ENCODE data around the gene SMYD3.
"Not testable (repeated sequence)": the region's sequence is repeated elsewhere in the genome, so short reads cannot be mapped to it uniquely, and the experiment has no call there.

The SMYD3 gene

DNA sequence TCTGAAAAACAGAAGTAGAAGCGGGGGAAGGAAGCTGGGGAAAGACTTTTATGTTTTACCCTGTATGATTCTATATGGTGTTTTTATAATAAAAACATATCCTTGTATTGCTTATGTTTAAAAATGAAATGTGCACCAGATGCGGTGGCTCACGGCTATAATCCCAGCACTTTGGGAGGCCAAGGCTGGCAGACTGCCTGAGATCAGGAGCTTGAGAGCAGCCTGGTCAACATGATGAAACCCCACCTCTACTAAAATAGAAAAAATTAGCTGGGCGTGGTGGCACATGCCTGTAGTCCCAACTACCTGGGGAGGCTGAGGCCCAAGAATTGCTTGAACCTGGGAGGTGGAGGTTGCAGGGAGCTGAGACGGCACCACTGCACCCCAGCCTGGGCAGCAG is 155.4 kb downstream of the SMYD3 start:
- DNase-seq (ENCODE audit: low read depth), result no peak

DNA sequence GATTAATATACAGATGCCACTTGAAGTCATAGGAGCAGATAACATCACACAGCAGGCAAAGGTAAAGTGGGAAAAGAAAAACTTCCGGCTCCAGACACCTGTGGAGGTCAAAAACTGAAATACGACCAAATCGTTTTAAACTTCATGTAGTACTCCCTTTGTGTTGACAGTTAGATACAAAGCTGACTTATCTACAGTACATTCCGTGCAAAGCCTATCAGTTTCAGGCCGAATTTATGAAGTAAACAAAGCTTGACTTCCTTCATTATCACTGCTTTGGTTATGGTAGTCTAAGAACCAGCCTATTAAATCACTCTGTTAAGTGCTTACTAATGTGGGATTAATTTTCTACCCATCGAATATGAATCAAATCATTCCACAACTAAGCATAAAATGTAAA is 156.3 kb downstream of the SMYD3 start:
- no peak for DNase-seq (ENCODE audit: low read depth)

DNA sequence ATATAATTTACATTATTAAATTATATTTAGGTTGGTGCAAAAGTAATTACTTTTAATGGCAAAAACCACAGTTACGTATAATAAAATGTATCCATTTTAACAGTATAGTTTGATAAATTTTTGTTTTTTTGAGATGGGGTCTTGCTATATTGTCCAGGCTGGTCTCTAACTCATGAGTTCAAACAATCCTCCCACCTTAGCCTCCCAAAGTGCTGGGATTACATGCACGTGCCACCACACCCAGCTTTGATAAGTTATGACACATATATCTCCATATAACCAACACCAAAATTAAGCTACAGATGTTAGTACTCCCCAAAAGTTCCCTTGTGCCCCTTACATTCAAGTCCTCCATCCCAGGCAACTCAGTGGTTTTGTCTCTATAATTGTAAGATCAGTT is 163.1 kb downstream of the SMYD3 start:
- no peak for DNase-seq (ENCODE audit: low read depth)

DNA sequence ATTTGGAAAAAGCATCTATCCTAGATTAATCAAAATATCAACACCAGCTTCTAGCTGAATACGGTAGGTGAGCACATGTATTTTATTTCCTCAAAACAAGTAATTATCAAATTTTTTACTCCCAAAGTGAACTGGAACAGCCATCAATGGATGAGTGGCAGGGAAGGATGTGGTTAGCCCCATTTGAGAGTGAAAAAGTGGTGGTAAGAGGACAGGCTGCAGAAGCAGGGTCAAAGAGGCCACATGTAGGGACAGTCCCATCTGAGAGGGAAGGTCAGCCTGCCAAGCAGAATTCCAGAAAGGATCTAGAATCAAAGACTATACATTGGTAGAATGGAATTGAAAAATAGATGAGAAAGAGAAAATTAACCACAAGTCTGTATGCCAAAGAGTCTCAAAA is 163.8 kb downstream of the SMYD3 start:
- DNase-seq (ENCODE audit: low read depth), result no peak

DNA sequence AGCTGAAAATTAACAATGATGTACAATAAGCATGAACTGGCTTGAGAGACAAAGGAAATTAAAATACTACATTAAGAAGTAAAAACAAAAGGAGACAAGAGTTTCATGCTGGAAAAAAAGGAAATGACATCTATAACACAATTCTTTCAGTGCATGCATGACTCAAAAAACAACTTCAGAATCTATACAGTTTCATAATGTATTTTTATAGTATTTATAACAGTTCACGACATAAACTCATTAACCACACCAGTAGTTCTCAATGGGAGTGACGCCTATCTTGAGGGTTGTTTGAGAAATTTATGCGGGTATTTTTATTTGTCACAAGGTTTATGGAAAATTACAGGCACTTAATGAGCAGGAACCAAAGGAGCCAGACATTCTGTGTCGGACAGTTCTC is 168.5 kb downstream of the SMYD3 start:
- no peak for DNase-seq (ENCODE audit: low read depth)

GRCh38 chr1:246338098-246338497 is 169.0 kb downstream of the SMYD3 start:
- no peak for DNase-seq (ENCODE audit: low read depth)

- DNase-seq (ENCODE audit: low read depth), result no peak
Observed at GRCh38 chr1:246335151-246335550, 171.9 kb downstream of the SMYD3 start.

DNA sequence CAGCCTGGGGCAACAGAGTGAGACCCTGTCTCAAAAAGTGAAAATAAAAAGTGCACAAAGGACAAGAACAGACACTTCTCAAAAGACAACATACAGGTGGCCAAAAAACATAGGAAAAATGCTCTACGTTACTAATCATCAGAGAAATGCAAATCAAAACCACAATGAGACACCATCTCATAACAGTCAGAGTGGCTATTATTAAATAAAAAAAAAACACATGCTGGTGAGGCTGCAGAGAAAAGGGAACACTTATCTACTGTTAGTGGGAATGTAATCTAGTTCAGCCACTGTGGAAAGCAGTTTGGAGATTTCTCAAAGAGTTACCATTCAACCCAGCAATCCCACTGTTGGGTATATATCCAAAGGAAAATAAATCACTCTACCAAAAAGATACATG is 173.2 kb downstream of the SMYD3 start:
- no peak for DNase-seq (ENCODE audit: low read depth)

- DNase-seq (ENCODE audit: low read depth), result no peak
Observed at GRCh38 chr1:246332078-246332477, 175.0 kb downstream of the SMYD3 start.

- no peak for DNase-seq (ENCODE audit: low read depth)
Observed at GRCh38 chr1:246329900-246330299, 177.2 kb downstream of the SMYD3 start.

- DNase-seq (ENCODE audit: low read depth), result not testable (repeated sequence)
Observed at GRCh38 chr1:246329292-246329691, 177.8 kb downstream of the SMYD3 start.

DNA sequence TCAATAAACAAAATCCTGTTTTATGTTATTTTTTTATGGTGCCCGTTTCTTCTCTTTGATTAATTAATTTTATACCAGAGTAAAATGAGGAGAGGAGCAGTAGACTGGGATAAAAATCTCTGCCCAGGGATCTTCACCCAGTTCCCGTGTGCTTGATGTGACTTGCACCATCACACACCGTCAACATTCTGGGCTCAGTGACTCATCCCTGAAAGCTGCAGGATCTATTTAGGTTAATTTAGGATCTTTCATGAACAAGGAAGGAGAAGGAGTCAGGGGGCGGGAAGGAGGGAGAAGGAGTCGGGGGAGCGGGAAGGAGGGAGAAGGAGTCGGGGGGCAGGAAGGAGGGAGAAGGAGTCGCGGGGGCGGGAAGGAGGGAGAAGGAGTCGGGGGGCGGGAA is 182.4 kb downstream of the SMYD3 start:
- DNase-seq (ENCODE audit: low read depth), result no peak

GRCh38 chr1:246324033-246324432 is 183.0 kb downstream of the SMYD3 start:
- DNase-seq (ENCODE audit: low read depth), result not testable (repeated sequence)

- no peak for DNase-seq (ENCODE audit: low read depth)
Observed at GRCh38 chr1:246320286-246320685, 186.8 kb downstream of the SMYD3 start.

- no peak for DNase-seq (ENCODE audit: low read depth)
Observed at GRCh38 chr1:246319083-246319714, 187.9 kb downstream of the SMYD3 start.

DNA sequence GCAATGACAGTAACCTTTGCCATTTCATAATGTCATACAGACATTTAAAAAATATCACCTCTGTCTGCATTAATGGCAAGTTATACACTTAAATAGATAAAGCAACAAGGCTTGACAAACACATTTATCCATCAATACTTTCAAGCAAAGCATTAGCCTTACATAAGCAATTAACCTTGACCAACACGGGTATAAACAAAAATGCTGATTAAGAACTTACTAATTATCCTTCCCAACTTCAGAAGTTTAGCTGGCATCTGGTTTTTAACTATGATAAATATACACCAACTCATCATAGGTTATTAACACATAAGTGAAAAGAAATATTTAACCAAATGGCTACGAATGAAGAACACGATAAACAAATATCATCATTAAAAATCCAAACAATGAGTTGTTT is 188.5 kb downstream of the SMYD3 start:
- no peak for DNase-seq (ENCODE audit: low read depth)

GRCh38 chr1:246318036-246318359 is 189.1 kb downstream of the SMYD3 start:
- DNase-seq (ENCODE audit: low read depth), result no peak

DNA sequence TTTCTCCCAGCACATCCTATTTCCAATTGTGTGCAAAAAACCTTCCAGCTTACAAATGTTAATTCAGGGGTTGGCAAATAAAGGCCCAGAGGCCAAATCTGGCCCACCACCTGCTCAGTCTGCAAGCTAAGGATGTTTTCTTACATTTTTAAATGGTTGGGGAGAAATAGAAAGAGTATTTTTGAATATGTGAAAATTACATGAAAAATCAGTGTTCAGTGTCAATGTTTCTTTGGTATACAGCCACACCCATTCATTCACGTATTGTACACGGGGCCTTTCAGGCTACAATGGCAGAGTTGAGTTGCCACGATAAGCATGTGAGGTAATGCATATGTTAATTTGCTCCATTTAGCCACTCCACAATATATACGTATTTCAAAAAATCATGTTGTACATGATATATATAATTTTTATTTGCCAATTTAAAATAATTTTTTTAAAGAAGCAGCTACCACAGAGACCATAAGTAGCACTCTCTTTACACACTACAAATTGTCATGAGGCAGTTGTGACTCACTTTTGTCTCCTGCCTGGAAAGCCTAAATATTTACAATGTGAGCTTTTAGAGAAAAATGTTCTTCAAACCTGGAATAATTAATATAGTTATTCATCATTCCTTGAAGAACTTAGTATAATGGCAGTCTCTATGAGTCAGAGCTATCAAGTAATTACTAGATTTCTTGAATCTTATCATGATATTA is 189.6 kb downstream of the SMYD3 start:
- DNase-seq (ENCODE audit: low read depth), result no peak

GRCh38 chr1:246311461-246311860 is 195.6 kb downstream of the SMYD3 start:
- DNase-seq (ENCODE audit: low read depth), result no peak

GRCh38 chr1:246309247-246309884 is 197.7 kb downstream of the SMYD3 start:
- DNase-seq (ENCODE audit: low read depth), result no peak

GRCh38 chr1:246308533-246309075 is 198.5 kb downstream of the SMYD3 start:
- no peak for DNase-seq (ENCODE audit: low read depth)

GRCh38 chr1:246306415-246307037 is 200.6 kb downstream of the SMYD3 start:
- no peak for DNase-seq (ENCODE audit: low read depth)

All from activated T-cell treated with anti-CD3 and anti-CD28 coated beads for 48 hours (primary cell).